SK-N-SH (cell line): ENCODE measurements around the gene RHAG. TPM values are rescaled to one million over a fixed set of nuclear protein-coding genes. Genes with fewer than 3 reads are reported as not detected.

ENCODE experiments used
- CTCF ChIA-PET: fragments of 300-600, 350-600 bp; formaldehyde crosslinking; extraction: SDS; loops from one replicate; lab custom pipeline; 2021; lab: Yijun Ruan, JAX
- POLR2A ChIA-PET: fragments of 350-600 bp; sonication (Branson Sonifier 250); formaldehyde crosslinking; extraction: SDS; loops from one replicate; lab custom pipeline; 2020; ENCODE audit warnings: antibody characterized with exemption, inconsistent platforms; lab: Yijun Ruan, JAX
- DNase-seq: peaks from one replicate; pipeline ENCODE4 v3.0.0; 2012
- H2AFZ ChIP-seq: fragments of 200-600 bp; sonication (generic); 2 replicates; pipeline ENCODE4 v1.8.1; 2016; ENCODE audit warnings: antibody characterized with exemption, mild to moderate bottlenecking, low read depth
- H3F3A ChIP-seq: fragments of 200-600 bp; sonication (generic); replicated peaks from 2 replicates; pipeline ENCODE3; 2016; ENCODE audit warnings: antibody characterized with exemption, mild to moderate bottlenecking; ENCODE audit not compliant: insufficient read depth
- H3K27ac ChIP-seq, 2 experiments: fragments of 200-500 bp in 1 of 2; fragments of 200-600 bp in 1 of 2; sonication (Bioruptor generic) in 1 of 2; sonication (generic), shearing (Covaris generic) in 1 of 2; 2 replicates each; pipeline versions ENCODE4 v1.5.1 to v1.6.1; 2014 to 2016; ENCODE audit warnings: low read depth in 2 of 2, inconsistent platforms in 1 of 2, low read length in 1 of 2, mild to moderate bottlenecking in 1 of 2, mixed read lengths in 1 of 2
- H3K27me3 ChIP-seq: fragments of 200-600 bp; sonication (generic), shearing (Covaris generic); 2 replicates; pipeline ENCODE4 v1.6.1; 2016; ENCODE audit warnings: mixed run types; ENCODE audit not compliant: insufficient read depth
- H3K36me3 ChIP-seq, 2 experiments: fragments of 200-500 bp in 1 of 2; fragments of 200-600 bp in 1 of 2; sonication (Bioruptor generic) in 1 of 2; sonication (generic) in 1 of 2; replicated peaks in 1 of 2; 2 replicates each; pipeline versions ENCODE3 to v1.5.1; 2014 to 2016; ENCODE audit warnings: low read length in 1 of 2, mild to moderate bottlenecking in 1 of 2; ENCODE audit not compliant: insufficient read depth in 2 of 2, control insufficient read depth in 1 of 2
- H3K4me1 ChIP-seq, 2 experiments: fragments of 200-500 bp in 1 of 2; fragments of 200-600 bp in 1 of 2; sonication (Bioruptor generic) in 1 of 2; sonication (generic), shearing (Covaris generic) in 1 of 2; 2 replicates each; pipeline versions ENCODE4 v1.5.1 to v1.6.1; 2014 to 2016; ENCODE audit warnings: low read depth in 1 of 2, low read length in 1 of 2, mixed run types in 1 of 2; ENCODE audit not compliant: insufficient read depth in 2 of 2, control insufficient read depth in 1 of 2
- H3K4me2 ChIP-seq: fragments of 200-600 bp; sonication (generic), shearing (Covaris generic); 2 replicates; pipeline ENCODE4 v1.6.1; 2017; ENCODE audit warnings: mixed run types
- H3K4me3 ChIP-seq, 2 experiments: fragments of 200-500 bp in 1 of 2; fragments of 200-600 bp in 1 of 2; sonication (Bioruptor generic) in 1 of 2; sonication (generic), shearing (Covaris generic) in 1 of 2; 2 replicates each; pipeline versions ENCODE4 v1.5.1 to v1.8.1; 2014 to 2016; ENCODE audit warnings: low read depth in 2 of 2, inconsistent platforms in 1 of 2, low read length in 1 of 2, mild to moderate bottlenecking in 1 of 2, mixed read lengths in 1 of 2, moderate library complexity in 1 of 2
- H3K79me2 ChIP-seq: fragments of 200-600 bp; sonication (generic); 2 replicates; pipeline ENCODE4 v1.8.1; 2017; ENCODE audit warnings: mild to moderate bottlenecking; ENCODE audit not compliant: insufficient read depth
- H3K9ac ChIP-seq: fragments of 200-600 bp; sonication (generic); 2 replicates; pipeline ENCODE4 v1.6.1; 2017; ENCODE audit warnings: mixed run types
- H3K9me2 ChIP-seq: fragments of 200-600 bp; sonication (generic); 2 replicates; pipeline ENCODE4 v1.6.1; 2017; ENCODE audit warnings: mixed run types
- H3K9me3 ChIP-seq: fragments of 200-600 bp; sonication (generic); 2 replicates; pipeline ENCODE4 v1.6.1; 2017; ENCODE audit warnings: mixed run types, mild to moderate bottlenecking, moderate library complexity
- H4K20me1 ChIP-seq: fragments of 200-600 bp; sonication (generic); 2 replicates; pipeline ENCODE4 v1.6.1; 2017; ENCODE audit warnings: mild to moderate bottlenecking, mixed run types; ENCODE audit not compliant: insufficient read depth
- NFIC ChIP-seq: IDR thresholded peaks from 2 replicates; pipeline ENCODE4 v1.4.0; 2012; ENCODE audit warnings: borderline replicate concordance
- PBX3 ChIP-seq: IDR thresholded peaks from 2 replicates; pipeline ENCODE4; 2012
- REST ChIP-seq: IDR thresholded peaks from 2 replicates; pipeline ENCODE4 v1.6.1; 2012; ENCODE audit warnings: mild to moderate bottlenecking, low read depth, low read length, moderate library complexity
- RFX5 ChIP-seq: IDR thresholded peaks from 2 replicates; pipeline ENCODE4 v1.6.1; 2012; ENCODE audit warnings: mild to moderate bottlenecking, improper control_type of control experiment, low read length
- SMC3 ChIP-seq: IDR thresholded peaks from 2 replicates; pipeline ENCODE4 v1.6.1; 2012; ENCODE audit warnings: low read depth, low read length, improper control_type of control experiment
- TAF1 ChIP-seq: IDR thresholded peaks from 2 replicates; pipeline ENCODE4 v1.6.1; 2012; ENCODE audit warnings: low read depth, mild to moderate bottlenecking, low read length, moderate library complexity, borderline replicate concordance
- TEAD4 ChIP-seq: IDR thresholded peaks from 2 replicates; pipeline ENCODE4 v1.4.0; 2012; ENCODE audit warnings: mild to moderate bottlenecking, borderline replicate concordance; ENCODE audit not compliant: insufficient read depth
- USF1 ChIP-seq: IDR thresholded peaks from 2 replicates; pipeline ENCODE4 v1.4.0; 2012; ENCODE audit warnings: low read depth, borderline replicate concordance
- USF2 ChIP-seq: fragments of 150-350 bp; IDR thresholded peaks from 2 replicates; pipeline ENCODE4 v1.6.1; 2017; ENCODE audit warnings: antibody characterized with exemption, low read length, low read depth, borderline replicate concordance
- ZBTB33 ChIP-seq: IDR thresholded peaks from 2 replicates; pipeline ENCODE4 v1.4.0; 2012; ENCODE audit warnings: low read depth, borderline replicate concordance
- WGBS: methylation state at CpG from one replicate; pipeline ENCODE4 v1.1.6; 2017; ENCODE audit warnings: low lambda C conversion rate; 5-methylcytosine and 5-hydroxymethylcytosine counted together
- polyA plus RNA-seq, 3 experiments: library from polyadenylated mRNA; depleted of rRNA; stranded (reverse); fragments of >200 nt; gene quantifications; 2 replicates each; pipeline ENCODE4 v1.2.3, GENCODE V29; 2012

RHAG gene
- polyA plus RNA-seq, 1 of the 3 experiments (the other 2 are of a cell fraction) = not detected

GRCh38 chr6:49676671-49677281, 40.1 kb upstream of the RHAG start (continued):
- TF ChIP-seq USF2 (no peak), NFIC (no peak)

GRCh38 chr6:49675816-49676215, 39.2 kb upstream of the RHAG start:
- Histone ChIP-seq H3K4me1 (no peaks in the 10 kb centered on the region), H2AFZ (no peak overlapping the region), H3K9me3 (no peaks in the 10 kb centered on the region), H3K9me2 (no peaks in the 10 kb centered on the region), H4K20me1 (no peaks in the 10 kb centered on the region)
- ChIA-PET CTCF (no interaction called here), POLR2A (no interaction called here)
- DNase-seq = no peak
- TF ChIP-seq ZBTB33 (no peak), USF1 (no peak), PBX3 (no peak), SMC3 (no peak), RFX5 (no peak), USF2 (no peak), TAF1 (no peak), REST (no peak), TEAD4 (no peak)
- TF ChIP-seq, all 33 proteins: peak for 0
- H3K27me3 ChIP-seq = no peaks in the 10 kb centered on the region
- no peak overlapping the region for H3K27ac ChIP-seq
- WGBS = 11% methylated on average over 1 of the region's 1 CpG
- H3K79me2 ChIP-seq = no peaks in the 10 kb centered on the region
- H3K4me3 ChIP-seq = no peak overlapping the region
- no peaks in the 10 kb centered on the region for H3K36me3 ChIP-seq
- H3K9ac ChIP-seq = no peak overlapping the region
- H3F3A ChIP-seq = no peaks in the 10 kb centered on the region
- no peak overlapping the region for H3K4me2 ChIP-seq
